ENCODE data around the gene ATG7.

ATG7 gene

DNA sequence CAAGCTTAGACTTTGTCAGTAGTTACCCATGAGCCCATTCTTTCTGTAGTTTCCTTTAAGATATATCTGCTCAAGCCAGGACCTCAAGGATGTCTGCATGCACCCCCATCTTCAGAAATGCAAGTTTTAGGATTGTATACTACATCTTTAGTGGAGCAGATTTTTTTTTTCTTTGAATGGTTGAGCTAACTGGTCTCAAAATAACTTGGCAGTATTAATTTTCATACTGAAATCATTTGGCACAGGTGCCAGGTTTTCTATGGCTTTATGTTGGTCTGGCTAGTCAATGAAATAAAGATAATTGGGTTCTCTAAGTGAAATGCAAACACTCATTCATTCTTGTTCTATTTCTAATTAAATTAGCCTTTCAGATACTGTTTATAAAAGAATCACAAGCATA, 108.9 kb downstream of the ATG7 start:
- ATAC-seq: no peak
- TF ChIP-seq OSR1 (CRISPR knock-in tag; IDR thresholded peaks at IDR 0.05) (no peak), GLIS3 (CRISPR knock-in tag; IDR thresholded peaks at IDR 0.05) (no peak), ZNF70 (CRISPR knock-in tag; IDR thresholded peaks at IDR 0.05) (no peak), ZC3H10 (CRISPR knock-in tag; IDR thresholded peaks at IDR 0.05) (no peak), ZNF565 (CRISPR knock-in tag; conservative IDR thresholded peaks at IDR 0.05; ENCODE audit: low read depth) (no peak), CSDC2 (CRISPR knock-in tag; IDR thresholded peaks at IDR 0.05) (no peak), TOX (CRISPR knock-in tag; IDR thresholded peaks at IDR 0.05; ENCODE audit: borderline replicate concordance) (no peak), SNAI2 (CRISPR knock-in tag; IDR thresholded peaks at IDR 0.05) (no peak), ESRRG (CRISPR knock-in tag; IDR thresholded peaks at IDR 0.05) (no peak), RARB (CRISPR knock-in tag; IDR thresholded peaks at IDR 0.05) (no peak), ARNTL (CRISPR knock-in tag; IDR thresholded peaks at IDR 0.05; ENCODE audit: borderline replicate concordance, low read depth) (no peak)
- TF ChIP-seq, protein P1, sequence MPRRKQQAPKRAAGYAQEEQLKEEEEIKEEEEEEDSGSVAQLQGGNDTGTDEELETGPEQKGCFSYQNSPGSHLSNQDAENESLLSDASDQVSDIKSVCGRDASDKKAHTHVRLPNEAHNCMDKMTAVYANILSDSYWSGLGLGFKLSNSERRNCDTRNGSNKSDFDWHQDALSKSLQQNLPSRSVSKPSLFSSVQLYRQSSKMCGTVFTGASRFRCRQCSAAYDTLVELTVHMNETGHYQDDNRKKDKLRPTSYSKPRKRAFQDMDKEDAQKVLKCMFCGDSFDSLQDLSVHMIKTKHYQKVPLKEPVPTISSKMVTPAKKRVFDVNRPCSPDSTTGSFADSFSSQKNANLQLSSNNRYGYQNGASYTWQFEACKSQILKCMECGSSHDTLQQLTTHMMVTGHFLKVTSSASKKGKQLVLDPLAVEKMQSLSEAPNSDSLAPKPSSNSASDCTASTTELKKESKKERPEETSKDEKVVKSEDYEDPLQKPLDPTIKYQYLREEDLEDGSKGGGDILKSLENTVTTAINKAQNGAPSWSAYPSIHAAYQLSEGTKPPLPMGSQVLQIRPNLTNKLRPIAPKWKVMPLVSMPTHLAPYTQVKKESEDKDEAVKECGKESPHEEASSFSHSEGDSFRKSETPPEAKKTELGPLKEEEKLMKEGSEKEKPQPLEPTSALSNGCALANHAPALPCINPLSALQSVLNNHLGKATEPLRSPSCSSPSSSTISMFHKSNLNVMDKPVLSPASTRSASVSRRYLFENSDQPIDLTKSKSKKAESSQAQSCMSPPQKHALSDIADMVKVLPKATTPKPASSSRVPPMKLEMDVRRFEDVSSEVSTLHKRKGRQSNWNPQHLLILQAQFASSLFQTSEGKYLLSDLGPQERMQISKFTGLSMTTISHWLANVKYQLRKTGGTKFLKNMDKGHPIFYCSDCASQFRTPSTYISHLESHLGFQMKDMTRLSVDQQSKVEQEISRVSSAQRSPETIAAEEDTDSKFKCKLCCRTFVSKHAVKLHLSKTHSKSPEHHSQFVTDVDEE (CRISPR knock-in tag; IDR thresholded peaks at IDR 0.05): no peak
- TF ChIP-seq, protein P2, sequence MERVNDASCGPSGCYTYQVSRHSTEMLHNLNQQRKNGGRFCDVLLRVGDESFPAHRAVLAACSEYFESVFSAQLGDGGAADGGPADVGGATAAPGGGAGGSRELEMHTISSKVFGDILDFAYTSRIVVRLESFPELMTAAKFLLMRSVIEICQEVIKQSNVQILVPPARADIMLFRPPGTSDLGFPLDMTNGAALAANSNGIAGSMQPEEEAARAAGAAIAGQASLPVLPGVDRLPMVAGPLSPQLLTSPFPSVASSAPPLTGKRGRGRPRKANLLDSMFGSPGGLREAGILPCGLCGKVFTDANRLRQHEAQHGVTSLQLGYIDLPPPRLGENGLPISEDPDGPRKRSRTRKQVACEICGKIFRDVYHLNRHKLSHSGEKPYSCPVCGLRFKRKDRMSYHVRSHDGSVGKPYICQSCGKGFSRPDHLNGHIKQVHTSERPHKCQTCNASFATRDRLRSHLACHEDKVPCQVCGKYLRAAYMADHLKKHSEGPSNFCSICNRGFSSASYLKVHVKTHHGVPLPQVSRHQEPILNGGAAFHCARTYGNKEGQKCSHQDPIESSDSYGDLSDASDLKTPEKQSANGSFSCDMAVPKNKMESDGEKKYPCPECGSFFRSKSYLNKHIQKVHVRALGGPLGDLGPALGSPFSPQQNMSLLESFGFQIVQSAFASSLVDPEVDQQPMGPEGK (CRISPR knock-in tag; IDR thresholded peaks at IDR 0.05; ENCODE audit: borderline replicate concordance): no peak
- TF ChIP-seq, protein P3, sequence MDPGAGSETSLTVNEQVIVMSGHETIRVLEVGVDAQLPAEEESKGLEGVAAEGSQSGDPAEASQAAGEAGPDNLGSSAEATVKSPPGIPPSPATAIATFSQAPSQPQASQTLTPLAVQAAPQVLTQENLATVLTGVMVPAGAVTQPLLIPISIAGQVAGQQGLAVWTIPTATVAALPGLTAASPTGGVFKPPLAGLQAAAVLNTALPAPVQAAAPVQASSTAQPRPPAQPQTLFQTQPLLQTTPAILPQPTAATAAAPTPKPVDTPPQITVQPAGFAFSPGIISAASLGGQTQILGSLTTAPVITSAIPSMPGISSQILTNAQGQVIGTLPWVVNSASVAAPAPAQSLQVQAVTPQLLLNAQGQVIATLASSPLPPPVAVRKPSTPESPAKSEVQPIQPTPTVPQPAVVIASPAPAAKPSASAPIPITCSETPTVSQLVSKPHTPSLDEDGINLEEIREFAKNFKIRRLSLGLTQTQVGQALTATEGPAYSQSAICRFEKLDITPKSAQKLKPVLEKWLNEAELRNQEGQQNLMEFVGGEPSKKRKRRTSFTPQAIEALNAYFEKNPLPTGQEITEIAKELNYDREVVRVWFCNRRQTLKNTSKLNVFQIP (CRISPR knock-in tag; IDR thresholded peaks at IDR 0.05; ENCODE audit: borderline replicate concordance, low read depth): no peak
- TF ChIP-seq, protein P4, sequence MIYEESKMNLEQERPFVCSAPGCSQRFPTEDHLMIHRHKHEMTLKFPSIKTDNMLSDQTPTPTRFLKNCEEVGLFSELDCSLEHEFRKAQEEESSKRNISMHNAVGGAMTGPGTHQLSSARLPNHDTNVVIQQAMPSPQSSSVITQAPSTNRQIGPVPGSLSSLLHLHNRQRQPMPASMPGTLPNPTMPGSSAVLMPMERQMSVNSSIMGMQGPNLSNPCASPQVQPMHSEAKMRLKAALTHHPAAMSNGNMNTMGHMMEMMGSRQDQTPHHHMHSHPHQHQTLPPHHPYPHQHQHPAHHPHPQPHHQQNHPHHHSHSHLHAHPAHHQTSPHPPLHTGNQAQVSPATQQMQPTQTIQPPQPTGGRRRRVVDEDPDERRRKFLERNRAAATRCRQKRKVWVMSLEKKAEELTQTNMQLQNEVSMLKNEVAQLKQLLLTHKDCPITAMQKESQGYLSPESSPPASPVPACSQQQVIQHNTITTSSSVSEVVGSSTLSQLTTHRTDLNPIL (CRISPR knock-in tag; IDR thresholded peaks at IDR 0.05; ENCODE audit: low read depth): no peak

DNA sequence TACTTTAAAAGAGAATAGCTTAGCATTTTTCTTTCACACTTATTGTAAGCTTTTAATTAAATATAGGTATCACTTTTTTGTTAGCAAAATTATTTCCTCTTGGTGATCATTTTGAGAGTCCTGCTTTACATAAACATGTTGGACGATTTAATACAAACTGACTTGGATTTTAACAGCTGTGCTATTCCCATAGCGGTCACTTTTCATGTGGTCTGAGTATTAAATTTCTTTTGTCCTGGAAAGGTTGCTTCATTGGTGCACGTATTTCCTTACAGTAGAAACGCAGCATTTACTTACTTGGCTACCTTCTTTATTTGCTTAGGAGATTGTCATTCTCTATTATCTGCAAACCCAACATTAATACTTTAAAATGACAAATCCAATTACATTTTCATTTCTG, 109.4 kb downstream of the ATG7 start:
- peak; percentile 34; the same call in 2 of the 3 replicates for ATAC-seq
- TF ChIP-seq ZNF8 (CRISPR knock-in tag; IDR thresholded peaks at IDR 0.05): no peak
- TF ChIP-seq SNAI2 (CRISPR knock-in tag; IDR thresholded peaks at IDR 0.05): no peak
- TF ChIP-seq ZNF565 (CRISPR knock-in tag; conservative IDR thresholded peaks at IDR 0.05; ENCODE audit: low read depth): no peak
- no peak for TF ChIP-seq ISL1 (CRISPR knock-in tag; IDR thresholded peaks at IDR 0.05)
- TF ChIP-seq, protein P2 (CRISPR knock-in tag; IDR thresholded peaks at IDR 0.05; ENCODE audit: borderline replicate concordance): no peak
- TF ChIP-seq GLIS3 (CRISPR knock-in tag; IDR thresholded peaks at IDR 0.05): no peak
- TF ChIP-seq RARB (CRISPR knock-in tag; IDR thresholded peaks at IDR 0.05): no peak
- no peak for TF ChIP-seq ZNF70 (CRISPR knock-in tag; IDR thresholded peaks at IDR 0.05)
- no peak for TF ChIP-seq ARNTL (CRISPR knock-in tag; IDR thresholded peaks at IDR 0.05; ENCODE audit: borderline replicate concordance, low read depth)
- no peak for TF ChIP-seq OSR1 (CRISPR knock-in tag; IDR thresholded peaks at IDR 0.05)

DNA sequence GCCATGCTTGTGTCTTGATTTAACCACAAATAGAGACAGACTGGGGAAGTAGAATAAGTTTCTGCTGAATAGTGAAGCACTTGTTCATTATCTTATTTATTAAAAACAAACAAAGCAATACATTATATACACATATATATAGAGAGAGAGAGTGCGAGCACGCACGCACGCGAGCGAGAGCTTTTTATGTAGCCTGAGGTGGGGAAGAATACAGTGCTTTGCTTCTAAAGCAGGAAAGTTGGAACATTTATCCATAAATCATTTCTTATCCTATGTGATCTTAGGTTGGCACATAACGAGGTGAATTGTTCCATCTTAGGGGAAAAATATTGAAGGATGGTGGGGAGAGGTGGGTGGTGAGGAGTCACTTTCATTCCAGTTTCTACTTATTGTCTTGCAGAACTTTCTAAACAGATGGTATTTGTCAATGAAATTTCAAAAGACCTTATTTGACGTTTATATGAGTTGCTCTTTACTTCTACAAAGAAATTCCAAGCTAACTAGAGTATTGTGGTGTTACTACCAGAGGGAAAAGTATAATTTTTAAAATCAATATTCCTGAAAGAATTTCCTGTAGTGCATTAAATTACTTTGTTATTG, 110.0 kb downstream of the ATG7 start:
- no peak for TF ChIP-seq RARB (CRISPR knock-in tag; IDR thresholded peaks at IDR 0.05)
- no peak for TF ChIP-seq ZNF565 (CRISPR knock-in tag; conservative IDR thresholded peaks at IDR 0.05; ENCODE audit: low read depth)
- TF ChIP-seq, protein P2 (CRISPR knock-in tag; IDR thresholded peaks at IDR 0.05; ENCODE audit: borderline replicate concordance): no peak
- no peak for ATAC-seq
